Mucosa of gallbladder (tissue), 1 donor: ENCODE results near the gene PCDH15. TPM values are rescaled to one million over a fixed set of nuclear protein-coding genes. Genes with fewer than 3 reads are reported as not detected.

Experiments used
- DNase-seq: peaks from one replicate; pipeline ENCODE4 v3.0.0-alpha.2; 2020; ENCODE audit warnings: low spot score
- total RNA-seq: library from RNA; stranded (reverse); gene quantifications from one replicate; pipeline ENCODE4 v1.2.1, GENCODE V29; 2021
- donor health status: DM: no; HTN: no; CAD: no.

PCDH15 gene
- total RNA-seq, 1 donor from 2014 or later: not detected

DNA sequence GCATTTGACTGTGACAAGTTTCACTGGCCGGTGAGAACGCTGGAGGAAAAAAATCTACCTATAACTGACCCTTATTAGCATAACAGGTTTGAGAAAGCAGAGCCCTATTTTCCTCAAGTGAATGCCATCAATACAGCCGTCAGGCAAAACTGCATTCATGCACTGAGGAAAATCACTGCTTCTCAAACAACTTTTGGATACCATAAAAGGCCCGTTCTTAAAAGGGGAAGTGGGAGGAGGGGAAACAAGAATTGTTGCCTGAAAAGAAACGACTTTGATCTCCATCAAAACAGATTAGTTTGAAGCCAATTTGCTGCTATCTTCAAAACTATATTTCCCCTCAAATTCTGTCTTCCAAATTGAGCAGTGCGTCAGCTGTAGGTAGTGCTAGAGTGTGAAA, 670.6 kb downstream of the PCDH15 start:
- DNase-seq: no peak

GRCh38 chr10:54125098-54125747, 675.8 kb downstream of the PCDH15 start:
- DNase-seq: no peak

DNA sequence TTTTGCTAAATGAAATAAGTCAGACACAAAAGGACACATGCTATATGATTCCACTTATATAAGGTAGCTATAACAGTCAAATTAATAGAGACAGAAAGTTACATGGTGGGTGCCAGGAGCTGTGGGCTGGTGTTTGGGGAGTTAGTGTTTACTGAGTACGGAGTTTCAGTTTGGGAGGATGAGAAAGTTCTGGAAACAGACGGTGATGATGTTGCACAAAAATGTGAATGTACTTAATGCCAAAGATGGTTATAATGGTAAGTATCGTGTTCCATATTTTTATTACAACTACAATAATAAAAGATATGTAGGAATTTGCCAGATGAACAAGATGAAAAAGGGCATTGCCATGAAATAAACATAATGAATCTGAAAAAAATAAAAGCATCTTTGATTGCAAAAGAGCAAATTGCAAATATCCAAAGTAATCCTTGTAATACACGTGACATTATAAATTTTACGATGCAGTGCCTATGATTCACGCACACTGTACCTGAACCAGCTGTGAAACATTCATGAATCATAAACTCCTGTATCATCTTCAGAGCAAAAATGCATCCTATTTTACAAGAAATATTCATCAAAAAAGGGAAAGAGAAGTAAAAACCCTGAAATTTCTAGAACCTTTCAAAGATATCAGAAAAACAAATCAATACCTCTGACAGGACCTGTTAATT, 676.7 kb downstream of the PCDH15 start:
- DNase-seq: no peak

DNA sequence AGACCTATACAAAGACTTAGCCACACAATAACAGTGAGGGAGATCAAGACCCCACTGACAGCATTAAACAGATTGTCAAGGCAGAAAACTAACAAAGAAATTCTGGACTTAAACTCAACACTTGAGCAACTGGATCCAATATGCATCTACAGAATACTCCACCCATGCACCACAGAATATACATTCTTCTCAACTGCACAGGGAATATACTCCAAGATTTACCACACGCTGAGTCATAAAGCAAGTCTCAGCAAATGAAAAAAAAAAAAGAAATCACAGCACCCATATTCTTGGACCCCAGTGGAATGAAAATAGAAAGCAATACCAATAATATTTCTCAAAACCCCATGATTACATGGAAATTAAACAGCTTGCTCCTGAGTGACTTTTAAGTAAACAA, 680.2 kb downstream of the PCDH15 start:
- no peak for DNase-seq

DNA sequence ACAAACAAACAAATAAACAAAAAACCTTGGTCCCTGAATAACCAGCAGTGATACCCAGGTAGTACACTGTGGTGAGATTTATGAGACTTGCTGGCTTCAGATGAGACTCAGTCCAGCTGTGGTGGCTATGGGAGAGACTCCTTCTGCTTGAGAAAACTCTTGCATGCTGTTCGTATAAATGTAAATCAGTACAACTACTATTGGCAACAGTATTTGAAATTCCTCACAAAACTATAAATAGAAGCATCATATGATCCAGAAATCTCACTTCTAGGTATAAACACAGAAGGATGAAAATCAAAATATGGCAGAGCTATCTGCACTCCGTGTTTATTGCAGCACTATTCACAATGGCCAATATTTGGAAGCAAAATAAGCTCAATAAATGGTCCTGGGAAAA, 692.1 kb downstream of the PCDH15 start:
- no peak for DNase-seq

DNA sequence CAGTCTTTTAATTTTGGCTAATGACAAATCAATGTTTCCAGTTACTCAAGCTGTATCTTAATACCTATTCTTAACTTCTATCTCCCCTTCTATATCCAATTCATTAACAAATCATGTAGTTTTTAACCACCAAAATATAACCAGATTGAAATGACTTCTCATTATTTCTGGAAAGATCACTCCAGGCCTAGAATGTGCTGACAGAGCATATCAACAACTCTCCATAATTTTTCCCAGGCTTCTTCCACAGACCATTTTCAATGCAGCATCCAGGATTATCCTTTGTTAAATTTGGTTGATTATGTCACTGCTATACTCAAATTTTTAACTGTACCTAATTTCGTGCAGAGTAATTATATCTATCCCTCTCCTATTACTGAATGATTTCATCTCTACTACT, 704.1 kb downstream of the PCDH15 start:
- DNase-seq: no peak

DNA sequence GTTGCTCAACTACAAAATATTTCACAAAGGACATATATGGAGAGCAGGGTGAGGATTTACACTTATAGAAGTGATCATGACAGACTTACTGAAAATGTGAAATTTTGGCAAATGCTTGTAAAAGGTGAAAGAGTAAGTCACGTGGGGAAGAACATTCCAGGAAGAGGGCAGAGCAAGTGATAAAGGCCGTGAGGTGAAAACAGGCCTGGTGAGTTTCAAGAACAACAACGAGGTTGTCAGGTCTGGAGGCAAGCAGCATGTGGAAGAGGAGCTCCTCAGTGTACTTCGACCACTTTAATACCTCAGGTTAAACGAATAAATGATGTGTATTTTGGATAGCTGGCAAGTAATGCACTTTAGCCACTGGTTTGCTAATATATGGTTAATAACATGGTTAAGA, 706.7 kb downstream of the PCDH15 start:
- DNase-seq: no peak

DNA sequence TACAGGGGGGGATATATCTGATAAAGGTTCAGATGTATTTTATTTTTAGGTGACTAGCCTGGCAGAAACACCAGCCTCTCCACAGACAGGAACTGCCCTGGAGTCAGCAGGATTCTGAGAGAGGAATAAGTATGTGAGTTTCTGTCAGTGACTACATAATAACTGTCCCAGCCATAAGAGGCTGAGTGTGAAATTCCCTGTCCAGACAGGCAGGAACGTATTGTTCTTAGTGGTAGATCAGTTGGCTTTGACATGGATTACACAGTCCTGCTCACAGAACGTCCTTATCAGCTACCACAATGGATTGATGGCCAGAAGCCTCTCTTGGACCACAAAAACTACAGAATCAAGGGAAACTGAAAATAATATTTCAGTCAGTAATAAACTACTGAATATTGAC, 709.8 kb downstream of the PCDH15 start:
- DNase-seq: no peak

DNA sequence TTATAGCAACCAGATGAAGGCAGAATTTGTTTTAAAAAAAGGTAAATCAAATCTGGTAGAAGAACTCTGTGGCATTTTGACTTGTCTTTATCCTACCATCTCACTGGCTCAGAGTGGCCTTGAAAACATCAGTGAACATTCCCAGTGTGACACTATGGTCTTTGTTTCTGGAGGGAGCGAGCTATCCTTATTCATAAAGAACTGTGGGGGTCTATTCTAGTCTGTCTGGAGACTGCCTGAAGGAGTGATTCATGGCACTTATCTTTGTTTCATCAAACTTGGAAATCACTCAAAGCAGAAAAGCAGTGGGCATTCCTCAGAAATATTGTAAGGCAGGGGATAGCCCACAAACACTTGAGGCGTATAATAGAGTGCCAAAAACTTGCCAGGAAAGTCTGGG, 719.1 kb downstream of the PCDH15 start:
- no peak for DNase-seq

DNA sequence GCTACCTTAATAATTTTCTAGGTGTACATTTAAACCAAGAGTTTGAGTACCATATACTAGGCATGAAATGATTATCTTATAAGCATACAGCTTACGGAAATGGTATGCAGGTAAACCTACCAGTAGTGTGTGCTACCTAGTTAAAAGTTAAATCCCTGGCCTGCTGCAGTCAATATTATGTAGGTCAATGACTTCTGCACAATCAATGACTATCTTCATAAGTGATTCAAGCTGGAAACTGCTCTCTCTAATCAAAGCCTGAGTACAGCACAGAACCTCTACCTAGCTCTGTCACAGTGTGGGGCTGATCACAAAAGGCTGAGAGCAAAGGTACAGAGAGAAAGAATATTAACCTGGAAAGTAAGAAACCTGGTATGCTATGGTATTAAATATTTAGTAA, 733.7 kb downstream of the PCDH15 start:
- no peak for DNase-seq

DNA sequence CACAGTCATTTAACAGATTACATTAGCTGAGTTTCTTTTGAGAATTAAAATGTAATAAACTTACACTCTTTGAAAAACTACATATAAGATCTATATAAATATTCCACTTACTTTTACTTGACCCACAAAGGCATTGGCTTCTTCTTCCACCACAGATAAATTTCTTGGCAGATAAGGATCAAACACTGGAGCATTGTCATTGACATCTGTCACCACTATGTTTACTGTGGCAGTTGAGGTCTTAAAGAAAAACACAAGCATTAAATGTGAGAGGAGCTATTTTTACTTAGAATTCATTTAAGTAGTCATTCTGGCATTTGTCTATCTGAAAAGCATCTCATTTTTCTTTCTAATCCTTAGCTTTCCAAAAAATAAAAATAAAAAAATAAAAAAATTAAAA, 734.4 kb downstream of the PCDH15 start:
- no peak for DNase-seq

- no peak for DNase-seq
Measured at GRCh38 chr10:54065106-54065505, 735.9 kb downstream of the PCDH15 start.

- no peak for DNase-seq
Measured at GRCh38 chr10:54064215-54064614, 736.8 kb downstream of the PCDH15 start.

- no peak for DNase-seq
Measured at GRCh38 chr10:54063514-54063913, 737.5 kb downstream of the PCDH15 start.

- DNase-seq: no peak
Measured at GRCh38 chr10:54060572-54060971, 740.5 kb downstream of the PCDH15 start.

DNA sequence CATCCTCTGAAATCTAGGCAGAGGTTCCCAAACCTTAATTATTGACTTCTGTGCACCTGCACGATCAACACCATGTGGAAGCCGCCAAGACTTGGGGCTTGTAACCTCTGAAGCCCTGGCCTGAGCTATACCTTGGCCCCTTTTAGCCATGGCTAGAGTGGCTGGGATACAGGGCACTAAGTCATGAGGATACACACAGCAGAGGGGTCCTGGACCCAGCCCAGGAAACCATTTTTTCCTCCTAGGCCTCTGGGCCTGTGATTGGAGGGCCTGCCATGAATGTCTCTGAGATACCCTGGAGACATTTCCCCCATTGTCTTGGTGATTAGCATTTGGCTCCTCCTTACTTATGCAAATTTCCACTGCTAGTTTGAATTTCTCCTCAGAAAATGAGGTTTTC, 743.7 kb downstream of the PCDH15 start:
- no peak for DNase-seq

DNA sequence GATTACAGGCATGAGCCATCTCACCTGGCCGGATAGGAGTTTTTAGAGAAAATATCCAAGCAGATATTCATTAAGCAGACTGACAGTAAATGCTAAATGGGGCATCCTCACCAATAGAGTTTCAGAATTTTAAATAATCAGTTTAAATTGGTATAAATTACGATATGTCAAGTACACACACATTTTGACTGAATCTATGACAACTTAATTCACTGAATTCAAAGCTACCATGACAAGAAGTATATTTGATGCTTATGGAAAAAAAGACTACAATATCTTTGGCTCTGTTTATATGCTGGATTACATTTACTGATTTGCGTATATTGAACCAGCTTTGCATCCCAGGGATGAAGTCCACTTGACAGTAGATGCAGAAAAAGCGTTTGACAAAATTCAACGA, 774.7 kb downstream of the PCDH15 start:
- no peak for DNase-seq

DNA sequence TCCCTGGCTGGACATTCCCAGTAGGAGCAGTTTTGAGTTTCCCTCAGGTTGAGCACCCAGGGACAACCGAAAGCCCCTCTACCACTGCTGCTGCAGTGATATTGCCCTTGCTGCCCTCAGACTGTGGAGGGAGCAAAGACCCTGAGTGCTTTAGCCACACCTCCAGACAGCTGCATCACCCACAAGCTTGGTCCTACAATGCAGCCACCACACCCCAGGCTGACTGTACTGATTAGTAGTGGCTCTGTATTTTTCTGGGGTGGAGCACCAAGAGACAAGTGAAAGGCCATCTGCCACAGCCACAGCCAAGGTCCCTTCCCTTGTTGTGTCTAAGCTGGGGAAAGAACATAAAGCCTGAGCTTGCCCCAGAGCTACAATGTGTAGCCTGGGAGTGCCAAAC, 789.9 kb downstream of the PCDH15 start:
- DNase-seq: no peak

- DNase-seq: no peak
Measured at GRCh38 chr10:54010337-54010933, 790.6 kb downstream of the PCDH15 start.

GRCh38 chr10:54009672-54010071, 791.4 kb downstream of the PCDH15 start:
- DNase-seq: no peak

GRCh38 chr10:54002077-54002476, 799.0 kb downstream of the PCDH15 start:
- DNase-seq: no peak

DNA sequence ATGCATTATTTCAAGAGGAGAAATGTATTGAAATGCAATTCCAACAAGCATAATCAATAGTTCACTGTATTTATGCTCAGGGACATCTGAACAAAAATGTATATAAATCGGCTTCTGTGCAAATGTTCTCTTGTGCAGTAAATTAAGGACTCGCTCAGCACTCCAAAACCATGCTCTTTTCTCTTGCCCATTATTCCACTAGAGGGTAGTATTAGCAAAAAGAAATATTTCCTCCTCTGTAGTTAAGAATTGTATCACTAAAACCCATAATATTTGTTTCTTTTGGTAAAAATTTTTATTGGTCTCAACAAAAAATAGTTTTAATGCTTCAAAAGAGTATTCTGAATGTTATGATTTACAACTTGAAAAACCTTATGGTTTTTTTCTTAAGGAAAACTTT, 803.1 kb downstream of the PCDH15 start:
- no peak for DNase-seq

DNA sequence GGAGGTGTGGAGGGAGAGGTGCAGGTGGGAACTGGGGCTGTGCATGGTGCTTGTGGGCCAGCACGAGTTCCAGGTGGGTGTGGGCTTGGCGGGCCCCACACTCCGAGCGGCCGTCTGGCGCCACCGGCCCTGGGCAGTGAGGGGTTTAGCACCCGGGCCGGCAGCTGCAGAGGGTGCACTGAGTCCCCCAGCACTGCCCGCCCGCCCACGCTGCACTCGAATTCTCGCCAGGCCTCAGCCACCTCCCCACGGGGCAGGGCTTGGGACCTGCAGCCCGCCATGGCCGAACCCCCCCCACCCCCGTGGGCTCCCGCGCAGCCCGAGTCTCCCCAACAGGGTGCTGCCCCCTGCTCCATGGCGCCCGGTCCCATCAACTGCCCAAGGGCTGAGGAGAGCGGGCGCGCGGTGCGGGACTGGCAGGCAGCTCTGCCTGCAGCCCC, 810.2 kb downstream of the PCDH15 start:
- no peak for DNase-seq
